OCI-LY1 (cell line): Measurements from ENCODE around the gene CREB3L2.

ENCODE experiments used
- H2AFZ ChIP-seq: fragments of 200-600 bp; sonication (generic), shearing (Covaris generic); 2 replicates; pipeline ENCODE4 v1.6.0; 2014; ENCODE audit warnings: antibody characterized with exemption, mild to moderate bottlenecking, low read length
- H3F3A ChIP-seq: fragments of 200-600 bp; sonication (generic), shearing (Covaris generic); 2 replicates; pipeline ENCODE4 v1.6.0; 2014; ENCODE audit warnings: mild to moderate bottlenecking, antibody characterized with exemption, low read length, moderate library complexity; ENCODE audit not compliant: insufficient read depth
- H3K27ac ChIP-seq: fragments of 200-600 bp; sonication (generic); 2 replicates; pipeline ENCODE4 v1.5.1; 2014; ENCODE audit warnings: low read length, mixed run types, mild to moderate bottlenecking, low read depth; ENCODE audit not compliant: poor library complexity, severe bottlenecking
- H3K27me3 ChIP-seq: fragments of 200-600 bp; sonication (generic); 2 replicates; pipeline ENCODE4 v1.6.0; 2014; ENCODE audit warnings: antibody characterized with exemption, mild to moderate bottlenecking, low read length, moderate library complexity; ENCODE audit not compliant: insufficient read depth
- H3K36me3 ChIP-seq: fragments of 200-600 bp; sonication (generic); 2 replicates; pipeline ENCODE4 v1.6.1; 2014; ENCODE audit warnings: mild to moderate bottlenecking, antibody characterized with exemption, low read length, moderate library complexity, mixed read lengths; ENCODE audit not compliant: insufficient read depth
- H3K4me1 ChIP-seq: fragments of 200-600 bp; sonication (generic); 2 replicates; pipeline ENCODE4 v1.5.1; 2014; ENCODE audit warnings: mild to moderate bottlenecking, low read length, moderate library complexity; ENCODE audit not compliant: insufficient read depth, severe bottlenecking
- H3K4me2 ChIP-seq: fragments of 200-600 bp; sonication (generic), shearing (Covaris generic); 2 replicates; pipeline ENCODE4 v1.6.1; 2014; ENCODE audit warnings: low read length
- H3K4me3 ChIP-seq: fragments of 200-600 bp; sonication (generic); 2 replicates; pipeline ENCODE4 v1.5.1; 2014; ENCODE audit warnings: low read length, low read depth, mild to moderate bottlenecking, mixed read lengths; ENCODE audit not compliant: poor library complexity, severe bottlenecking
- H3K79me2 ChIP-seq: fragments of 200-600 bp; shearing (Covaris generic); 2 replicates; pipeline ENCODE4 v1.6.1; 2016; ENCODE audit warnings: mixed run types, low read length, mixed read lengths; ENCODE audit not compliant: insufficient read depth
- H3K9ac ChIP-seq: fragments of 200-600 bp; sonication (generic), shearing (Covaris generic); 2 replicates; pipeline ENCODE4 v1.6.1; 2014; ENCODE audit warnings: mild to moderate bottlenecking, low read length, mixed read lengths
- H3K9me2 ChIP-seq: fragments of 200-600 bp; sonication (generic), shearing (Covaris generic); 2 replicates; pipeline ENCODE4 v1.6.1; 2014; ENCODE audit warnings: low read depth, mild to moderate bottlenecking, low read length, mixed read lengths
- H3K9me3 ChIP-seq: fragments of 200-600 bp; shearing (Covaris generic); 2 replicates; pipeline ENCODE4 v1.6.1; 2014; ENCODE audit warnings: low read length, mixed read lengths
- H4K20me1 ChIP-seq: fragments of 200-600 bp; sonication (generic), shearing (Covaris generic); 2 replicates; pipeline ENCODE4 v1.6.0; 2016; ENCODE audit warnings: mild to moderate bottlenecking, low read length; ENCODE audit not compliant: insufficient read depth
- CTCF ChIP-seq: fragments of 200-600 bp; sonication (generic), shearing (Covaris generic); IDR thresholded peaks from 2 replicates; pipeline ENCODE4 v1.5.1; 2017; ENCODE audit warnings: mild to moderate bottlenecking, antibody characterized with exemption, low read length, moderate library complexity, mixed read lengths
- EZH2 ChIP-seq: fragments of 200-600 bp; sonication (generic), shearing (Covaris generic); IDR thresholded peaks from 2 replicates; pipeline ENCODE4 v1.8.0; 2017; ENCODE audit warnings: borderline replicate concordance, mixed run types, mild to moderate bottlenecking, antibody characterized with exemption, low read length, moderate library complexity, mixed read lengths

CREB3L2 gene

GRCh38 chr7:137829337-137829992 is 172.4 kb downstream of the CREB3L2 start:
- Histone ChIP-seq H4K20me1 (no peaks in the 10 kb centered on the region), H3K9me3 (peaks cover 3% of the 10 kb centered on the region; the same call in 1 of the 2 replicates), H3K27me3 (no peaks in the 10 kb centered on the region; the same call in 1 of the 2 replicates), H3K4me3 (no peak overlapping the region), H3K9ac (no peak overlapping the region), H3K9me2 (no peaks in the 10 kb centered on the region), H3K4me1 (no peaks in the 10 kb centered on the region), H3K27ac (no peak overlapping the region), H3F3A (no peaks in the 10 kb centered on the region), H3K36me3 (no peaks in the 10 kb centered on the region), H3K79me2 (no peaks in the 10 kb centered on the region), H2AFZ (no peak overlapping the region), H3K4me2 (no peak overlapping the region)
- TF ChIP-seq CTCF = no peak
- TF ChIP-seq EZH2 = no peak

GRCh38 chr7:137828456-137828855 is 173.4 kb downstream of the CREB3L2 start:
- Histone ChIP-seq H2AFZ (no peak overlapping the region), H3K4me1 (no peaks in the 10 kb centered on the region), H3K27me3 (no peaks in the 10 kb centered on the region; the same call in 1 of the 2 replicates), H3K79me2 (no peaks in the 10 kb centered on the region), H3K4me2 (no peak overlapping the region), H3K4me3 (no peak overlapping the region), H3K9me3 (peaks cover under 1% of the 10 kb centered on the region; the same call in 1 of the 2 replicates), H3K27ac (no peak overlapping the region), H4K20me1 (no peaks in the 10 kb centered on the region), H3K9me2 (no peaks in the 10 kb centered on the region), H3K9ac (no peak overlapping the region), H3F3A (no peaks in the 10 kb centered on the region), H3K36me3 (no peaks in the 10 kb centered on the region)
- no peak for TF ChIP-seq CTCF
- no peak for TF ChIP-seq EZH2

GRCh38 chr7:137825489-137825888 is 176.4 kb downstream of the CREB3L2 start:
- TF ChIP-seq CTCF = no peak
- no peak for TF ChIP-seq EZH2
- no peaks in the 10 kb centered on the region for H3K9me3 ChIP-seq

More at GRCh38 chr7:137825489-137825888, 176.4 kb downstream of the CREB3L2 start:
- no peak overlapping the region for H3K9ac ChIP-seq
- H3K27me3 ChIP-seq = no peaks in the 10 kb centered on the region; the same call in 1 of the 2 replicates
- H3K79me2 ChIP-seq = no peaks in the 10 kb centered on the region
- no peak overlapping the region for H3K4me2 ChIP-seq
- H3K4me3 ChIP-seq = no peak overlapping the region
- H3K36me3 ChIP-seq = no peaks in the 10 kb centered on the region
- H3K27ac ChIP-seq = no peak overlapping the region
- H3F3A ChIP-seq = no peaks in the 10 kb centered on the region
- H4K20me1 ChIP-seq = no peaks in the 10 kb centered on the region
- H2AFZ ChIP-seq = no peak overlapping the region
- H3K9me2 ChIP-seq = no peaks in the 10 kb centered on the region
- H3K4me1 ChIP-seq = no peaks in the 10 kb centered on the region
